HepG2 (cell line): ENCODE data around the gene SEPTIN10. TPM values are rescaled to one million over a fixed set of nuclear protein-coding genes. Genes with fewer than 3 reads are reported as not detected.

ENCODE experiments used
- DMAP1 ChIP-seq: IDR thresholded peaks from 2 replicates; pipeline ENCODE4 v1.6.1; 2016
- FOXJ3 ChIP-seq: sonication (generic); formaldehyde crosslinking; IDR thresholded peaks from 2 replicates; pipeline ENCODE4 v1.4.0; 2020; ENCODE audit warnings: missing genetic modification reagents, mild to moderate bottlenecking, borderline replicate concordance
- FOXK1 ChIP-seq: sonication (generic); formaldehyde crosslinking; IDR thresholded peaks from 2 replicates; pipeline ENCODE4 v1.4.0; 2020; ENCODE audit warnings: low read depth, missing genetic modification reagents, borderline replicate concordance
- MIER2 ChIP-seq: IDR thresholded peaks from 2 replicates; pipeline ENCODE4 v1.6.1; 2016; ENCODE audit warnings: missing biosample characterization, missing genetic modification reagents
- MLX ChIP-seq: IDR thresholded peaks from 2 replicates; pipeline ENCODE4 v1.6.1; 2016
- NFKBIZ ChIP-seq: IDR thresholded peaks from 2 replicates; pipeline ENCODE4 v1.6.1; 2018; ENCODE audit warnings: missing genetic modification reagents, missing compliant biosample characterization
- TEAD3 ChIP-seq: optimal IDR thresholded peaks from 2 replicates; pipeline ENCODE3; 2016; ENCODE audit warnings: borderline replicate concordance
- TGIF2 ChIP-seq: IDR thresholded peaks from 2 replicates; pipeline ENCODE4 v1.6.1; 2016; ENCODE audit warnings: control low read depth, missing compliant biosample characterization
- ZBTB43 ChIP-seq: sonication (generic); formaldehyde crosslinking; conservative IDR thresholded peaks from 2 replicates; pipeline ENCODE4 v1.4.0; 2020; ENCODE audit warnings: missing genetic modification reagents
- ZFP91 ChIP-seq: sonication (generic); formaldehyde crosslinking; IDR thresholded peaks from 2 replicates; pipeline ENCODE4 v1.9.0; 2022; ENCODE audit warnings: missing genetic modification reagents, mild to moderate bottlenecking, borderline replicate concordance
- ZGPAT ChIP-seq: IDR thresholded peaks from 2 replicates; pipeline ENCODE4 v1.6.1; 2016; ENCODE audit warnings: mild to moderate bottlenecking
- ZNF205 ChIP-seq: IDR thresholded peaks from 2 replicates; pipeline ENCODE4 v1.6.1; 2018; ENCODE audit warnings: missing biosample characterization, missing genetic modification reagents
- ZNF253 ChIP-seq: sonication (generic); formaldehyde crosslinking; IDR thresholded peaks from 2 replicates; pipeline ENCODE4 v1.8.0; 2022; ENCODE audit warnings: mild to moderate bottlenecking, missing genetic modification reagents, borderline replicate concordance
- ZNF317 ChIP-seq: sonication (generic); formaldehyde crosslinking; IDR thresholded peaks from 2 replicates; pipeline ENCODE4 v1.5.0; 2020; ENCODE audit warnings: mild to moderate bottlenecking, missing genetic modification reagents
- ZNF549 ChIP-seq: sonication (generic); formaldehyde crosslinking; IDR thresholded peaks from 2 replicates; pipeline ENCODE4 v1.5.0; 2020; ENCODE audit warnings: missing genetic modification reagents
- ZNF569 ChIP-seq: sonication (generic); formaldehyde crosslinking; IDR thresholded peaks from 2 replicates; pipeline ENCODE4 v1.5.0; 2020; ENCODE audit warnings: mild to moderate bottlenecking, missing genetic modification reagents, moderate library complexity, borderline replicate concordance
- ZNF800 ChIP-seq: sonication (generic); formaldehyde crosslinking; IDR thresholded peaks from 2 replicates; pipeline ENCODE4 v1.4.0; 2020; ENCODE audit warnings: missing genetic modification reagents
- polyA plus RNA-seq, 8 experiments: library from polyadenylated mRNA; depleted of rRNA in 3 of 8; stranded (reverse) in 7 of 8; unstranded in 1 of 8; fragments of >200 nt; fragmentation: Illumina TruSeq in 4 of 8; extraction: Trizol in 4 of 8; gene quantifications; 2 replicates each; pipeline versions ENCODE4 v1.2.1 to v1.2.3, GENCODE V29; 2011 to 2016; ENCODE audit warnings: low read depth in 4 of 8, missing spikeins in 1 of 8, mixed read lengths in 1 of 8; ENCODE audit not compliant: insufficient read depth in 1 of 8
- total RNA-seq, 5 experiments: library from RNA; depleted of rRNA; stranded (reverse); fragments of >200 nt; fragmentation: Illumina TruSeq; extraction: Trizol; gene quantifications; 2 replicates each; pipeline ENCODE4 v1.2.3, GENCODE V29; 2016; ENCODE audit warnings: low read depth in 1 of 5
- TF ChIP-seq, protein P1 (sequence below): sonication (generic); formaldehyde crosslinking; IDR thresholded peaks from 2 replicates; pipeline ENCODE4 v1.4.0; 2020; ENCODE audit warnings: missing genetic modification reagents
- TF ChIP-seq, protein P2 (sequence below): sonication (generic); formaldehyde crosslinking; IDR thresholded peaks from 2 replicates; pipeline ENCODE4 v1.4.0; 2020; ENCODE audit warnings: missing genetic modification reagents
- TF ChIP-seq, protein P3 (sequence below): sonication (generic); formaldehyde crosslinking; IDR thresholded peaks from 2 replicates; pipeline ENCODE4 v1.4.0; 2020; ENCODE audit warnings: mild to moderate bottlenecking, missing genetic modification reagents

The SEPTIN10 gene
- total and polyA plus RNA-seq, 2 of the 13 experiments (the other 11 are each of a cell fraction or from before 2014, with no cell fraction given): 45.8 to 67.5 TPM

DNA sequence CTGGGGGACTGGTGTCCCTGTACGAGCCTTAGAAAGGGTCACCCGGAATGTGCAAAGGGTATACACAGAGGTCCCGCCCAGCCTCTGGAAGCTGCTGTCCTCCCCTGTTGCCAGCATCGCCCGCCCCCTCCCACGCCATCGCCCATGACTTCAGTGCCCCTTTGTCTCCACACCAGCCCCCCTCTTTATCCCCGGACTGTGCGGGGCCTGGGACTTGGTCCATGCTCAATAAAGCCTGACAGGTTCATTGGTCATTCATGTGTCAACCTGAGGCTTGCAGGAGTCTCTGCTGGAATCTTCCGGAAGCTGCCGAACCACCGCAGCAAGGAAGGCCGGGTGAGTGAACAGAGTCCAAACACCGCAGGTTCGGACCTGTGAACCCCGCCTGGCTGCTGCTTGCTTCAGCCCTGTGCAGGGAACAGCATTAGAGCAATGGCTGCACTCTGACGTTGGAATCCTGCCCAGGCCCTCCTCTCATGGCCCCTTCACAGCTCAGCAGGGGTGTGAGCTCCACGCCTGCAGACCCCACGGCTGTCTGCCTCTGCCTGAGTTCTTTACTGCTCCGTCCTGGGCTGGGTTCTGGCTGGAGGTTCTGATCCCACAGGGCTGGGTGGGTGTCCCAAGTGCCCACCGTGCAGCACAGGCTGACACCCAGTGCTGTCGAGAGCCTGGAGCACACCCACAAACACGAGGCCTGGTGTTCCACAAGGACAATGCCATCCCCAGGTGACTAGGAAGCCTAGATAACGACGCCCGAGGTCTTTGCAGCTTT is 96.5 kb downstream of the SEPTIN10 start (continued):
- TF ChIP-seq FOXK1 (CRISPR knock-in tag) (no peak), ZNF800 (CRISPR knock-in tag) (peak; percentile 62; the same call in 1 of the 2 replicates), ZBTB43 (0 out of 2 replicates have a peak, but pooled peaks have one; percentile 58), DMAP1 (CRISPR knock-in tag) (no peak), ZNF205 (CRISPR knock-in tag) (peak; percentile 40; the same call in 1 of the 2 replicates), ZNF569 (CRISPR knock-in tag) (no peak), TEAD3 (peak; percentile 54), TGIF2 (CRISPR knock-in tag) (no peak; the same call in 1 of the 2 replicates), ZNF253 (CRISPR knock-in tag) (0 out of 2 replicates have a peak, but pooled peaks have one; percentile 42), ZNF549 (0 out of 2 replicates have a peak, but pooled peaks have one; percentile 18), MLX (CRISPR knock-in tag) (peak; percentile 44; the same call in 1 of the 2 replicates), ZNF317 (peak; percentile 59; the same call in 1 of the 2 replicates), ZFP91 (CRISPR knock-in tag) (peak; percentile 78), NFKBIZ (CRISPR knock-in tag) (no peak), ZGPAT (CRISPR knock-in tag) (peak; percentile 57), MIER2 (CRISPR knock-in tag) (no peak), FOXJ3 (peak; percentile 56)
- TF ChIP-seq, protein P1, sequence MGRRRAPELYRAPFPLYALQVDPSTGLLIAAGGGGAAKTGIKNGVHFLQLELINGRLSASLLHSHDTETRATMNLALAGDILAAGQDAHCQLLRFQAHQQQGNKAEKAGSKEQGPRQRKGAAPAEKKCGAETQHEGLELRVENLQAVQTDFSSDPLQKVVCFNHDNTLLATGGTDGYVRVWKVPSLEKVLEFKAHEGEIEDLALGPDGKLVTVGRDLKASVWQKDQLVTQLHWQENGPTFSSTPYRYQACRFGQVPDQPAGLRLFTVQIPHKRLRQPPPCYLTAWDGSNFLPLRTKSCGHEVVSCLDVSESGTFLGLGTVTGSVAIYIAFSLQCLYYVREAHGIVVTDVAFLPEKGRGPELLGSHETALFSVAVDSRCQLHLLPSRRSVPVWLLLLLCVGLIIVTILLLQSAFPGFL (CRISPR knock-in tag): 0 out of 2 replicates have a peak, but pooled peaks have one; percentile 29
- TF ChIP-seq, protein P2, sequence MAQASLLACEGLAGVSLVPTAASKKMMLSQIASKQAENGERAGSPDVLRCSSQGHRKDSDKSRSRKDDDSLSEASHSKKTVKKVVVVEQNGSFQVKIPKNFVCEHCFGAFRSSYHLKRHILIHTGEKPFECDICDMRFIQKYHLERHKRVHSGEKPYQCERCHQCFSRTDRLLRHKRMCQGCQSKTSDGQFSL (CRISPR knock-in tag): peak; percentile 45; the same call in 1 of the 2 replicates
- TF ChIP-seq, protein P3, sequence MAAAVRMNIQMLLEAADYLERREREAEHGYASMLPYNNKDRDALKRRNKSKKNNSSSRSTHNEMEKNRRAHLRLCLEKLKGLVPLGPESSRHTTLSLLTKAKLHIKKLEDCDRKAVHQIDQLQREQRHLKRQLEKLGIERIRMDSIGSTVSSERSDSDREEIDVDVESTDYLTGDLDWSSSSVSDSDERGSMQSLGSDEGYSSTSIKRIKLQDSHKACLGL (CRISPR knock-in tag): peak; percentile 48; the same call in 1 of the 2 replicates
